BE2C (cell line): Measurements from ENCODE around the gene ALPK3.

Experiments
- DNase-seq: peaks from one replicate; pipeline ENCODE4 v3.0.0-alpha.2; 2020
- H3K27me3 ChIP-seq: fragments of 250-450 bp; sonication (Bioruptor Pico); 2 replicates; pipeline ENCODE4 v1.5.1; 2020; ENCODE audit warnings: mild to moderate bottlenecking
- H3K36me3 ChIP-seq: fragments of 250-450 bp; sonication (Bioruptor Pico); 2 replicates; pipeline ENCODE4 v1.5.1; 2020; ENCODE audit warnings: mild to moderate bottlenecking
- H3K4me1 ChIP-seq: fragments of 250-450 bp; sonication (Bioruptor Pico); 2 replicates; pipeline ENCODE4 v1.5.1; 2020
- H3K4me3 ChIP-seq: 2 replicates; pipeline ENCODE4 v1.5.1; 2011; ENCODE audit warnings: low read depth, low read length
- H3K9me3 ChIP-seq: fragments of 250-450 bp; sonication (Bioruptor Pico); 2 replicates; pipeline ENCODE4 v1.5.1; 2020
- CTCF ChIP-seq: IDR thresholded peaks from 2 replicates; pipeline ENCODE4 v1.5.1; 2012; ENCODE audit warnings: mild to moderate bottlenecking, low read depth, low read length

Gene ALPK3

GRCh38 chr15:84846269-84846668 is 29.1 kb downstream of the ALPK3 start:
- H3K36me3 ChIP-seq, result no peaks in the 10 kb centered on the region
- H3K9me3 ChIP-seq, result no peaks in the 10 kb centered on the region
- no peaks in the 10 kb centered on the region for H3K4me1 ChIP-seq
- H3K27me3 ChIP-seq, result no peaks in the 10 kb centered on the region
- DNase-seq, result no peak
- no peak for TF ChIP-seq CTCF
- no peak overlapping the region for H3K4me3 ChIP-seq

- H3K36me3 ChIP-seq, result no peaks in the 10 kb centered on the region
- H3K27me3 ChIP-seq, result no peaks in the 10 kb centered on the region
- DNase-seq, result no peak
- no peak for TF ChIP-seq CTCF
- H3K9me3 ChIP-seq, result no peaks in the 10 kb centered on the region
- H3K4me1 ChIP-seq, result no peaks in the 10 kb centered on the region
- H3K4me3 ChIP-seq, result no peak overlapping the region
Observed at GRCh38 chr15:84847382-84847781, 30.2 kb downstream of the ALPK3 start.

GRCh38 chr15:84852212-84852611 is 35.1 kb downstream of the ALPK3 start:
- no peak for TF ChIP-seq CTCF
- H3K36me3 ChIP-seq, result no peaks in the 10 kb centered on the region
- no peak overlapping the region for H3K4me3 ChIP-seq
- peaks cover 2% of the 10 kb centered on the region; the same call in 1 of the 2 replicates for H3K4me1 ChIP-seq
- no peak for DNase-seq
- no peaks in the 10 kb centered on the region for H3K27me3 ChIP-seq
- no peaks in the 10 kb centered on the region for H3K9me3 ChIP-seq

GRCh38 chr15:84855136-84855535 is 38.0 kb downstream of the ALPK3 start:
- peaks cover 2% of the 10 kb centered on the region; the same call in 1 of the 2 replicates for H3K4me1 ChIP-seq
- no peaks in the 10 kb centered on the region for H3K27me3 ChIP-seq
- no peak for TF ChIP-seq CTCF
- no peaks in the 10 kb centered on the region for H3K9me3 ChIP-seq
- H3K36me3 ChIP-seq, result no peaks in the 10 kb centered on the region
- DNase-seq, result no peak
- no peak overlapping the region for H3K4me3 ChIP-seq

GRCh38 chr15:84855765-84856164 is 38.6 kb downstream of the ALPK3 start:
- no peak for TF ChIP-seq CTCF
- Histone ChIP-seq H3K36me3 (no peaks in the 10 kb centered on the region), H3K27me3 (no peaks in the 10 kb centered on the region), H3K9me3 (no peaks in the 10 kb centered on the region), H3K4me1 (peaks cover 2% of the 10 kb centered on the region; the same call in 1 of the 2 replicates), H3K4me3 (no peak overlapping the region)
- DNase-seq, result no peak

GRCh38 chr15:84856731-84857417 is 39.7 kb downstream of the ALPK3 start:
- no peak overlapping the region for H3K4me3 ChIP-seq
- no peak for TF ChIP-seq CTCF
- H3K9me3 ChIP-seq, result no peaks in the 10 kb centered on the region

More at GRCh38 chr15:84856731-84857417, 39.7 kb downstream of the ALPK3 start:
- Histone ChIP-seq H3K27me3 (no peaks in the 10 kb centered on the region), H3K36me3 (no peaks in the 10 kb centered on the region), H3K4me1 (peaks cover 2% of the 10 kb centered on the region; the same call in 1 of the 2 replicates)
- DNase-seq, result no peak
